Stimulated activated CD8-positive, alpha-beta memory T cell treated with anti-CD3 and anti-CD28 coated beads, Interleukin-15, amount 100 ng/mL, for 4 hours (primary cell): ENCODE measurements around the gene DDX1.
"Not testable (repeated sequence)": the region's sequence is repeated elsewhere in the genome, so short reads cannot be mapped to it uniquely, and the experiment has no call there.

Experiments used
- DNase-seq, 2 donors: peaks; one replicate each; pipeline ENCODE4 v3.0.0-alpha.2; 2020; ENCODE audit warnings: low read depth in 2 of 2

Gene DDX1

DNA sequence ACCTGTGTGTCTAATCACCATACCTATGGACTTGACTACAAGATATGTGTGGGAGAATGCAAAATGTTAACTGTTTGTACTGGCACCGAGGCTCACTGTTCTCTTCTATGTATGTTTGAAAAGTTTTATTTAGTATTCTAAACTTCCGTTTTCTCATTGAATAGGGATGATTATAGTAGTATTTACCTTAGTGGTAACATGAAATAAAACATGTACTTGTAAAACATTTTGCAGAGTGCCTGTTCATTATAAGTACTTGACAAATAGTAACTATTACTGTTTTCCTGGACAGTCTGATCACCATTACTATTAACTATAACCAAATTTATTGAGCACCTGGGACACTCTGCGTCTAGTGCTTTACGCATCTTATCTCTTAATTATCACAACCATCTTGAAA, 24.8 kb downstream of the DDX1 start:
- DNase-seq: no peak

DNA sequence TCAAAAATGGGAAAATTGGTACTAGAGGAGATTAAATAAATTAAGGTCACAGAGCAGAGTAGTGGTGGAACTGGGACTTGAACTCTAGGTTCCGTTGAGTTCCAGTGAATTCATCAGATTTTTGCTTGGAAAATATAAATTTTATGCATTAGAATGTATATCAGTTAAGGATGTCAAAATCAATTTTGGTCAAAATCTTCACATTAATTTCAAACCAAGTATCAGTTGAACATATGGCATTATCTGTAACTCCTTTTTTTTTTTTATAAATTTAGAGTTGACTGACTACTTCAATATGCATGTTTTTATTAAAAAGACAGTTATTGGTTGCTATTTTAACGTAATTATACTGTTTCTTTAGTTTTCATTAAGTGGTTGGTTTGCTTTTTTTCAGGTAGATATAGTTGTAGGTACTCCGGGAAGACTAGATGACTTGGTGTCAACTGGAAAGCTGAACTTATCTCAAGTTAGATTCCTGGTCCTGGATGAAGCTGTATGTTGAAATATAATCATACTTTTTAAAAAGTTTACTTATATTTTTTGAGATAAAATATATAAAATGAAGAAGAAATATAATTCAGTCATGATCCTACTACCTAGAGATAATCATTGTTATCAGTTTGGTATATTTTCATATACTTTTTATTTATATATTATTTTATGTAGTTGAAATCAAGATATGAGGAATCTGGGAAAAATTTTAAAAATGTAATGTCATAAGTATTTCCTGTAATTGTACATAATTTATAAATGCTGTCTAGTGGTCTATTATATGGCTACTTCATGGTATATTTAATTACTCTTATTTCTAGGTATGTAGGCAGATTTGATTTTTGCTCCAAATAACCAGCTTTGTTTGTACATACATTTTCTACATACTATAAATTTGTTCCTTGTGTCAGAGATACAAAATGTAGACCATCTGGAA, 25.4 kb downstream of the DDX1 start:
- DNase-seq: no peak

DNA sequence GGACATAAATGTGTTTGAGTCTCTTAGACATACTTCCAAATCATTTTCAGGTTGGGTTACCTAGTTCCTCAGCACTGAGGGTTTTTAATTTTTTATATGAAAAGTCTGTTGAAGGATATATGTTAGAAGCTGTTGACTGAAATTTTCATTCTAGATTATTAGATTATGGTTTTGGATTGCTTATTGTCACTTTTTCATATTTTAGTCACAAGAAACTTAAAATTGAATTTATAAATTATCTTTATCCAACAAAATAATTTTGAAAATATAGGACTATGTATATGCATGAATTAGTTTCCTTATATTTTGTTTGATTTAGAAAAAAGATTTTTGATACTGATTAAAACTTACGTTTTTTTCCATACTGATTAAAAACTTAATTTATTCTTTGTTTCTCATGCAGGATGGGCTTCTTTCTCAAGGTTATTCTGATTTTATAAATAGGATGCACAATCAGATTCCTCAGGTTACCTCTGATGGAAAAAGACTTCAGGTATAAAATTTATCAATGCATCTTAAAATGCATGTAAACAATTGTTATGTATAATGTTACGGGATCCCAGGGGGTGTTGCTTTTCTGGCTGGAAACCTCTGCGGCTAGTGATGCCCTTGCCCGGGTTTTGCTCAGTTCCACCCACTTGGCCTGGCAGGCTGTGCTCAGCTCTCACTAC, 26.2 kb downstream of the DDX1 start:
- no peak for DNase-seq

DNA sequence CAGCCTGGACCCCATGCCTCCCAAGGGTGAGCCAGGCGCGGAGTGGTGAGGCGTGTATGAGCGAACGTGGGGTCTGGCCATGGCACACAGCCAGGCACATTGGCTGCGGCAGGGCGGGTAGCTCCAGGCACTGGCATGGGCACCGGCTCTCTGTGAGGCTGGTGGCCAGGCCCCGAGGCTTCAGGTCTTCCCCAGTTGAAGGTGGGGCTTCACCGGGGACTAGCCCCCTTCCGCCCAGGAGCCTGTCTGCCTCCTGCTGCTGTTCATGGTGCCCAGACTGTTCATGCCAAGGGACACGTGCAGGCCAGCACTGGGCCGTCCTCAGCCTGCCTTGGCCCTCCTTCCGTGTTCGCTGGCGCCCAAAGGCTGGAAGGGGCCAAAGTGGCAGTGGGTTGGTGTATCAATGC, 26.8 kb downstream of the DDX1 start:
- no peak for DNase-seq

DNA sequence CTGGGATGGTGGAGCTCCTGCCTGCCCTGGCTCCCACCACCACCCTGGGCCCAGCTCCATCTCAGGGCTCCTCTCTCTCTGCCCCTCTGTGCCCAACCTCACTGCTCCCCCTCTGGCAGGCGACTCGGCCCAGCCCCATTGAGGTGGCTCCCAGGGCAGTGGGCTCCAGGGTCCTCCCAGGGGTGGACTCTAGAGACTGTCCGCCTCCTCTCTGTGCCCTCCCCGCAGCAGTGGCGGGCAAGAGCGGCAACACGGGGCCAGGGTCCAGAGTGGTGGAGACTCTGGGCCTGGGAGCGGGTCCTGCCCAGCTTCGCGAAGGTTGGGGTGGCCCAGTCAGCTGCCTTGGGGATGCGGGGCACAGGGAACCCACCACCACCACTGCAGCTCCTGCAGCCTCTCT, 27.4 kb downstream of the DDX1 start:
- no peak for DNase-seq

DNA sequence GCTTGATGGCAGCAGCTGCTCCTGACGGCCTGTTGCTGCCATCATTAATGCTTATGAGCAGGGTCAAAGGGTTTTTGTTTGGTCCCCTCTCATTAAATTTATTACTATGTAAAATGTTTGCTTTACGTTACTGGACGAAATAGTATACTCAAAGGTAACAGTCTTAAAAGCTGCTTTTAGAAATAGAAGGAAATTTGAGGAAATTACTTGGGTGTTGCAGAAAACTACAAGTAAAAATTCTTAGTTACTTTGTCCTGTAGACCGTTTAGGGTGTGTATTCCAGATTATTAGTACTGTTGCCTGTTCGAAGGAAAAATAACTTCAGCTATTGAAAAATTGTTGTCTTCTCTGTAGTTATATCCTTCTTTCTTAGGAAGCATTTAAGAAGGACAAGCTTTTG, 27.8 kb downstream of the DDX1 start:
- DNase-seq: no peak

DNA sequence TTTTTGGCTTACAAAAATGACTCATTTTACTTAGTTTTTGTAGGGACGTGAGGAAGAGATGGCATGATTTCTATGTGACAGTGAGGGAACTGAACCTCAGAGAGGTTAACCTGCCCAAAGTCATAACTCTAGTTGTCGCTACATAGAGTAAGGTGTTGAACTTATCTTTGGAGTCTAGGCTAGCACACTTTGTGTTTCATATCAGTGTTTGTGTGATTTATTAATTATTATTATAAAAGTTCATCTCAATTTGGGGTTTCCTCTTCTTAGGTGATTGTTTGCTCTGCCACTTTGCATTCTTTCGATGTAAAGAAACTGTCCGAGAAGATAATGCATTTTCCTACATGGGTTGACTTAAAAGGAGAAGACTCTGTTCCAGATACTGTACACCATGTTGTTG, 28.3 kb downstream of the DDX1 start:
- DNase-seq: no peak

DNA sequence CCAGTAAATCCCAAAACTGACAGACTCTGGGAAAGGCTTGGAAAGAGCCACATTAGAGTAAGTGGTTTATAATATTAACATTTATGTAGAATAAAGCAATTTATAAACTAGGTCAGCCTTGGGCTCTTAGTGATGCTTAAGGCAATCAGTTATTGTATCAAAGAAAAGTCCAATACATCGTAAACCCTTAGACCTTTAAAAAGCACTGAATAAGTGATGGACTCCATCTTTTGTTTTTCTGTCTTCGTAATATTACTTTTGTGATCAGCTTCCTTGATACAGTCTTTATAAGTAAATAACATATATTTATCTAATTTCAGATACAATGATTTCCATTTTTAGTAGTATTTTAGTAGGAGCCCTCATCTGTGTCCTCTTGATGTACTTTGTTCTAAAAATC, 28.7 kb downstream of the DDX1 start:
- DNase-seq: no peak

DNA sequence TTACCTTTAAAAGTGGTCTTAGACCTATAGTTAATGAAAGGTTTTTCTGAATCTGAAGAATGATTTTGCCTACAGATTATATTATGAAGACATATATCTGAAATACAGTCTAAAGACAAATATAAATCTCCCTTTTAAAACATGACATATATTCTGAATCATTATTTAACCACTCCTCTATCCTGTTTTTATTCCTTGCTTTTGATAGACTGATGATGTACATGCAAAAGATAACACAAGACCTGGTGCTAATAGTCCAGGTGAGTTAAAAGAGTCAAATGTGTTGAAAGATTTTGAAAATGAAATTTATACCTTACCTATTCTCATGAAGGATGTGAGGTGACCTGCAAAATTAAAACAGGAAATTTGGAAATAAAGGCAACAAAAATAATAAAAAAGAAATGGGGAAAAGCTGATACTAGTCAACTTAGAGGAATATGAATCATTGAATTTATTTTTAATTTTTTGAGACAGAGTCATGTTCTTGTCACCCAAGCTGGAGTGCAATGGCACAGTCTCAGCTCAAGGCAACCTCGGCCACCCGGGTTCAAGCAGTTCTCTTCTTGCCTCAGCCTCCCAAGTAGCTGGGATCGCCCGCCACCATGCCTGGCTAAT, 29.3 kb downstream of the DDX1 start:
- DNase-seq: no peak

DNA sequence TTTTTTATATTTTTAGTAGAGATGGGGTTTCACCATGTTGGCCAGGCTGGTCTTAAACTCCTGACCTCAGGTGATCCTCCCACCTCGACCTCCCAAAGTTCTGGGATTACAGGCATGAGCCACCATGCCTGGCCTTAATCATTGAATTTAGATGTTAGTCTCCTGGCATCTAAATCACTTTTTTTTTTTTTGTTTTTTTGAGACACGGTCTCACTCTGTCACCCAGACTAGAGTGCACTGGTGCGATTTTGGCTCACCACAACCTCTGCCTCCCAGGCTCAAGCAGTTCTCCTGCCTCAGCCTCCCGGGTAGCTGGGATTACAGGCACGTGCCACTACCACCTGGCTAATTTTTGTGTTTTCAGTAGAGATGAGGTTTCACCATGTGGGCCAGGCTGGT, 29.8 kb downstream of the DDX1 start:
- DNase-seq: not testable (repeated sequence)

DNA sequence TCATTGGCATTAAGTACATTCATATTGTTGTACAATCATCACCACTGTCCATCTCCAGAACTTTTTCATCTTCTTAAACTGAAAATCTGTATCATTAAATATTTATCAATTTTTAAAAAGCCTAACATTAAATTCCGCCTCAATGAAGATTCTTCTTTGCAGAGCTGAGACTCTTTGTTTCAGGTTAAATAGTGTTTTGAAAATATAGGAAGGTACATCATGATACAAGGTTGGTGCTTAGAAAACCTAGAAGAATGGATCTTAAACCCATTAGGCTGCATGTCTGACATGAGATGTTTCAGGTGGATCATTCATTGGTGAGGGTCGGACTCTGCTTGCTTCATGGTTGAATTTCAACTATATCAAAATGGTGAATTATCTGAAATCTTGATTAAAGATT, 30.5 kb downstream of the DDX1 start:
- DNase-seq: no peak

DNA sequence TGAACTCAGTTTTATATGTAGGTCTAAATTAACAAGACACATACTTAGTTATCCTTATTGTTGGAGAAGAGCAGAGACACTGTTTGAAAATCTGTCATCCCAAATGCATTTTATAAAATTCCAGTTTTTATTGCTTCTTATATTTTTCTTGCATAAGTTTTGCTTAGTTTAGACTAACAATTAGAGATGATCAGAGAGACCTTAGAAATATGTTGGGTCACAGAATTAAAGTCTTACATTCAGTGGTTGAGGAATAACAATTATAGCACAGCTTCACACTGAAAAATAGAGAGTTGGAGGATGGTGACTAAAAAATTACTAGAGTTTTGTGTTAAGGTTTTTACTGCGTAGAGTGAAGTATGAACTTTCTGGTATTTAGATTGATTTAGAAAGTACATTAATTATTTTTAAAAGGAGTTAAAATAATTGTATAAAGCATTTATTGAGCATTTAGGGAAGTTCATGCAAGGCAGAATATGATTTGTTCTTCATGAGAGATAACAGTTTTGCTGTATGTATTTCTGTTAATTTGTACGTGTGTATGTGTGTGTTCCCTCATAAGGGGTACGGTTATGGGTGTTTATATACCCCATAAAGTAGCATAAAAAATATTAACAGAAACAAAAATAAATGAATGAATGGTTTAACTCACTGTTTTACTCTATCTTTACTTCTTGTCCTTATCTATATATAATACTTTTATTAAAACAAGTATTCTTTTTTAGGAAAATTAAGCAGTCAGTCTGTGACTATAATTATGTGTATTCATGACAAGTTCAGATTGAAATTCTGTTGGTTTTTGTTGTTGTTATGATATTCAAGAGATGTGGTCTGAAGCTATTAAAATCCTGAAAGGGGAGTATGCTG, 31.2 kb downstream of the DDX1 start:
- DNase-seq: no peak

DNA sequence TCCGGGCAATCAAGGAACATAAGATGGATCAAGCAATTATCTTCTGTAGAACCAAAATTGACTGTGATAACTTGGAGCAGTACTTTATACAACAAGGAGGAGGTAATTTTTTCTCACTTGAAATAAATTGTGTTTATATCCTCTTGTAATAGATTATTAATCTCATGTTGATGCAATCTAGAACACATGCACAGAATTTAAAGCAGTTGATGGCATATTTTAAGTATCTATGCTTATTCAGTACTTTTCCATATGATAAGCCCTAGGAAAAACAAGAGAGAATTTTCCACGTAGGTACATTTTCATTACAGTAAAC, 31.8 kb downstream of the DDX1 start:
- no peak for DNase-seq

DNA sequence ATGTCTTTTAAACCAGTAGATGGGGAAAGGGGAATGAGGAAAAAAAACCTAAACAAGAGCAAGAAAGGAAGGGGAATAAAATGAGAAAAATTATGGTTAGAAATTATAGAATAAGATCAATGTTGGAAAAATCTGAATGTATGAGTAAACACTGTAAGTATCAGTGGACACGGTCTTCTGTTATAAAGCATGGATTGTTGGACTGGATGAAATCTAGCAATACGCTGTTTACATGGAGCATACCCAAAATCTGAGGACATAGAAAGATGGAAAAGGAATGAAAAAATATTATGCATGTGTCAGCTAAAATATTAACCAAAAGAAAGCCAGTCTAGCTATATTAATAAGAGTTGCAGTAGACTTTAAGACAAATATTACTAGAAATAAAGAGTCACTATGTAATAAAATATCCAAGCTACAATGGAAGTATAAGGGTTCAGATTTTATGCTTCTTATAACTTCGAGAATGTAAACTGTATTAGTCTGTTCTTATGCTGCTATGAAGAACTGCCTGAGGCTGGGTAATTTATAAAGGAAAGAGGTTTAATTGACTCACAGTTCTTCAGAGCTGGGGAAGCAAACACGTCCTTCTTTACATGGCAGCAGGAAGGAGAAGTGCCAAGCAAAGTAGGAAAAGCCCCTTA, 32.4 kb downstream of the DDX1 start:
- no peak for DNase-seq

DNA sequence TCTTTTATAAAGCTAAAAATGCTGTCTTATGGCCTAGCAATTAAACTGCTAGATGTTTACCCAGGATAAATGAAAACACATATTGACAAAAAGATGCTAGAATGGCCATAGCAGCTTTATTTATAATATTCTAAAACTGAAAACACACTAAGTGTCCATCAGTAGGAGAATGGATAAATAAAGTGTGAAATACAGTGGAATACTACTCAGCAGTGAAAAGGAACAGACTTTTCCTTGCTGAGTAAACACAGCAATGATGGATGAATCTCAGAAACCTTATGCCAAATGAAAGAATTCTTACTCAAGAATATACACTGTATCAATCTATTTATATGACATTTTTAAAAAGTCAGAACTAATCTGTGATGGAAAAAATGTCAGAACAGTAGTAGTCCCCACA, 33.2 kb downstream of the DDX1 start:
- DNase-seq: no peak

DNA sequence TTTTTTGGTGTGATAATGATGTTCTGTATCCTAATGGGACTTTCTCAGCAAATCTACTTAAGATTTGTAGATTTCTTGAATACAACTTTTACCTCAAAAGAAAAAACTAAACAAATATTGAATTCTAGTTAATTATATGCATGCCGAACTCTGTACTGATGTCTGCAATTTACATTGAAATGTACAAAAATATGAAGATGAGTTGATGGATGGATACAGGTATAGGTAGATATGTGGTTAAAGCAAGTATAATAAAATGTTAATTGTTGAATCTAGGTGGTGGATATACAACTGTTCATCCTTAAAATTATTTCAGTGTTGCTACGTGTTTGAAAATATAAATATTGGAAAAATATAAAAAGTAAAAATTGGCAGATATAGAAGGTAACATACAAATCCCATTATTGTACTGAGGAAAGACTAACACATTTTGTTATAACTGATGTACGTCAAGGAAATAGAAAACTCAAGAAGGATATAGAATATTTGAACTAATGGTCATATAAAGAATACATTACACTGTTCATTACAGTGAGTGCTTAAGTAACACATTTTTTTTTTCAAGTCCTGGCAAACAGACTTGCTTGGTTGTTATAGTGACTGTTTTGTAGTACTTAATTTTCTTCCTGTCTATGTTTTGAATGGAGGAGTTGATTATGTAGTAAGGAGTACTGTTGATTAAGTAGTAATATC, 33.8 kb downstream of the DDX1 start:
- DNase-seq: no peak

DNA sequence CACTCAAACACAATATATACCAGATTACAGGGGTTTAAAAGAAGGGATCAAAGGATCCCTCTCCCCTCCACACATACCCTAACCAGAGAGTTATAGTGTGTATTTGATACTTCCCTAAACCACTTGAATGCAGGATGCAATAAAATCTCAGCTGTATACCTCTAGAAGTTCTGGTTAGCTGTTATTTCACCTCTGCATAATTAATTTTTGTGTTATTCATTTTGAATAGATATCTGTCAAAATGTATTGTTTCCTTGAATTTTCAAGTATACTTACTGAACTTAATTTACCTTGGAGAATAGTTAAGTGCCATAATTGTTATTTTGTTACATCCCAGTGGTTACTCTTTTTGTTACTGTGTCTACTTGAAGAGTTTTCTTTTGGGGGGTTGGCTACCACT, 34.5 kb downstream of the DDX1 start:
- DNase-seq: no peak

DNA sequence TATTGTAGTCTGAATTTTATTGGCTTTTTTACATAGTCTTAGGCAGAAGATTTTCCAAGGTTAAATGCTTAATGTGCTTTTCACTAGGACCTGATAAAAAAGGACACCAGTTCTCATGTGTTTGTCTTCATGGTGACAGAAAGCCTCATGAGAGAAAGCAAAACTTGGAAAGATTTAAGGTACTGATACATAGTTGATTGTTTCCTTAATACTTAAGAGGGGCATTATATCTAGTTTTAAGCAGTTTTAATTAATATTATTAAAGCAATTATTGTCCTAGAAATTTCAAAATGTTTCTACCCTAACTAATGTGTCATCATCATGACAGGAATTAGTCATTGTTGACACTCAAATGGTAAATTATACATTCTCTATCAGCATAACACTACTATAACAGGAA, 35.3 kb downstream of the DDX1 start:
- DNase-seq: no peak

DNA sequence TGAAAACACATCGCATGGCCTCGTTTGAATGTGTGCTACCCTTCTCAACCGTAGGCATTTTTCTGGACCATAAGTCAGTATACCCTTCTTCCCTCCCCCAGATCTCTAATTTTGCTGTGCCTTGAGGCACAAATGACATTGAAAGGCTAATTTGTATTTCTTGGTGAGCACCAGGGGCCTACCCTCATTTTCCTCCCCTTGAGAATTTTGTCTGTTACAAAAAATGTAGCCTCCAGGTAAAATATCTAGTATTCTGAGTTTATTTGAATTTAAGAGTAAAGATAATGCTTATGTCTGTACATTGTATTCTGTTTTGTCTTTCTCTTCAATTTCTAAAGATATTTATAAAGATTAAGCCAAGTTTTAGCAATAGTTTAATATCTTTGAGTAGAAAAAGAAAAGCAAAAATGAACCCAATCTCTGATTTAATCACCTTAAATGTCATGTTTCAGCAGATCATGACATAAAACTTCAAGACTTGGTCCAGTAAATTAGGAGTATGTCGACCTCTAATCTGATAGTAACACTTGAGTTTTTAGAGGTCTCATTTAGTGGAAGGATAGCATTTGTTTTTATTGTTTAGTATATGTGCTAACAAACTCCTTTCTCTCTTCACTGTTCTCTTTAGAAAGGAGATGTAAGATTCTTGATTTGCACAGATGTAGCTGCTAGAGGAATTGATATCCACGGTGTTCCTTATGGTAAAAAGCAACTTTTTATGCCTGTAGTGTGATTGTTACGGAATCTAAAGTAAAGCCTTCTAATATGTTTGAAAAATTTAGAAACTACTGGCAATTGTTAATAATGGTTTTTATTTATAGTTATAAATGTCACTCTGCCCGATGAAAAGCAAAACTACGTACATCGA, 36.4 kb downstream of the DDX1 start:
- DNase-seq: no peak
